NCI-H2107 treated with DMSO at 0.1 percent for 48 hours (cell line): Measurements from ENCODE around the gene KNL1.
"Not testable (repeated sequence)": the region's sequence is repeated elsewhere in the genome, so short reads cannot be mapped to it uniquely, and the experiment has no call there.

Experiments used
- DNase-seq: peaks from one replicate; lab custom pipeline; 2025; ENCODE audit not compliant: unreplicated experiment; lab: John Stamatoyannopoulos, UW

The KNL1 gene

GRCh38 chr15:40578892-40579291, 15.2 kb upstream of the KNL1 start:
- no peak for DNase-seq

DNA sequence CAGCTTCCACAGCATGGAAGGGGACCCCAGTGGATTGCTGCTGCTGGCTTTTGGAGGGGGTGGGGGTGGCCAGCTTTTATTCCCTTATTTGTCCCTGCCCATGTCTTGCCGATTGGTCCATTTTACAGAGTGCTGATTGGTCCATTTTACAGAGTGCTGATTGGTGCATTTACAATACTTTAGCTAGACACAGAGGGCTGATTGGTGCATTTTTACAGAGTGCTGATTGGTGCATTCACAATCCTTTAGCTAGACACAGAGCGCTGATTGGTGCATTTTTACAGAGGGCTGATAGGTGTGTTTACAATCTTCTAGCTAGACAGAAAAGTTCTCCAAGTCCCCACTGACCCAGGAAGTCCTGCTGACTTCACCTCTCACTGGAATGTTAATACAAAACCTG, 12.3 kb upstream of the KNL1 start:
- not testable (repeated sequence) for DNase-seq

DNA sequence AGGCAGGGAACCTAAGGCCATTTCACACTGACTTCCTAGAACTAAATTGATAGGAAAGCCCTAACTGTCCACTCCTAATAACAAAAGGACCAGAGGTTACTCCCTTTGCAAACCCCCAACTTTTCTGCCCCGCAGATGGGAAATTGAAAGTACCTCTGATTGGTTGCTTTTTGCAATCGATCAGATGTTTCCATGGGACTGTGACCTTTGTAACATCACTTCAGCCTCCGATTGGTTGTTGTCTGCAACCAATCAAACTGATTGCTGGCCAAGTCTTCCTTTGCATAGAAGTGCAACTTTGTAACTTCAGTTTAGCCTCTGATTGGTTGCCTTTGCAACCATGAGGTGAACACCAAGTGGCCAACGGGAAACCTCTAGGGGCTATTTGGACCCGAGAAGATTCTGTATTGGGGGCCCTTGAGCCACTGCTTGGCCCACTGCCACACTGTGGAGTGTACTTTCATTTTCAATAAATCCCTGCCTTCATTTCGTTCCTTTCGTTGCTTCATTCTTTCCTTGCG, 11.3 kb upstream of the KNL1 start:
- no peak for DNase-seq

DNA sequence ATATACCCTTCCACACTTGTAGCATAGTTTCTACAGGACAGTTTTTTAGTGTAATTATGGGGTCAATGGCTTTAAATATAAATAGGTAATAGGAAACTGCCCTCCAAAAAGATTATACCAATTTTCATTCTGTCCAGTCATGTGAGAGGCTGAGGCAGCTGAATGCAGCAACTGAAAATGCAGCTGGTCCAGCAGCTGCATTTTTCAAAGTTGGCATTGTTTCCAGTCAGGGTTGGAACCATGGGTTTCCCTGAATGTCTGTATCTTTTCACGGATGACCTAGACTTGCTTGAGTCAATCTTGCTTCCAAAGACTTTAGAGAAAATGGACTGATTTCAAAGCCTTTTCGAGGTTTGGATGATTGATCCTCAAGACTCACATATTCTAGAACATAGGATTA, 9.9 kb upstream of the KNL1 start:
- no peak for DNase-seq

DNA sequence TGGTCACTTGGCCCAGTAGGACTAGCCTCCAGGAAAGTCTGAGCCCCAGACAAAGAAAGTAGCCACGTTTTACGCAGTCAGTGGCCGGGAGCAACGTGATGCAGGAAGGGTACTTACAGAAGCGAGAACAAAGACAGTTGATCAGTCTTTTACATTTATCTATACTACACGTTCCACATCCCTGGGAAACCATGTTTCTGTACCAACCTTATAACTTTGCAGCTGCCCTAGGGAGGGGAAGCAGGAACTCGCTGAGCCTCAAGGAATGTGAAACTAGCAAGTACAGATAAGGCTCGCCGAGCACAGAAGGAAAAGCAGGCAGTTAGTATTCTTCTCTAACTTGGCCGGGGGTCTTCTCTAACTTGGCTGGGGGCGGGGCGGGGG, 3.4 kb upstream of the KNL1 start:
- DNase-seq: no peak

GRCh38 chr15:40591389-40591788, 2.7 kb upstream of the KNL1 start:
- no peak for DNase-seq

DNA sequence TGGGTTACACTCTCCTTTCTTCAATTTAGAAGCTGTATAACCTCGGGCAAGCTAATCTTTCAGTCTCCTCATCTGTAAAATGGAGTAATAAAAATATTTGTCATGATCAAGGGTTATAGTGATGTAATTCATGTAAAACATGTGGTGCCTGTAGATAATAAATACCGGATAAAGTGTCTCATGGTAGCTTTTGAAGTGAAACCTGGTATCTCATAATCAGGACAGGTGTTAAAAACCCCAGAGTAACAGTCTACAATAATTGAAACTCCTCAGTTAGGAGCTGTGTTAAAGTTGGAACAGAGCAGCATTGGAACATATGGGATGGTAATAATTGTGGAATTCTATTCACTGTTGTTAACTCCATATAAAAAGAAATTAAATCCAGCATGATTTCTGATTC, 884 bp upstream of the KNL1 start:
- no peak for DNase-seq

DNA sequence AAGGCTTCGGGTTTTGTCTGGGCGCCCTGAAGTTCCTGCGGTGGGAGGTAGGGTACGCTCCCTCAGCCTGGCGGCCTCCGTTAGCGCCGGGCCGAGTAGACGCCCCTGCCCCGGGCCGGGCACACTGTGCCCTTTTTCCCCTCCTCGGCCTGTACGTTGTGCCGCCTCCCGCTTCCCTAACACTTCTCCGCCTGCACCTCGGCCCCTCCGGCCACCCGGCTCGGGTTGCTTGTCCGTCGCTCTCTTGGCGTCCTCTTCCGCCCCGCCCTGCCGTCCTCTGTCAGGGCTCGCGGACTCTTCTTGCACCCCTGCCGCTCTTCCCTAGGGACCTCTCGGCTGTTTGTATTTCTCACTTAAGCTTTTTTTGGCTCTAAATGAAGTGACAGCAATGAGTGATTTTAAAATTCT, 384 bp downstream of the KNL1 start:
- DNase-seq: peak; percentile 34

DNA sequence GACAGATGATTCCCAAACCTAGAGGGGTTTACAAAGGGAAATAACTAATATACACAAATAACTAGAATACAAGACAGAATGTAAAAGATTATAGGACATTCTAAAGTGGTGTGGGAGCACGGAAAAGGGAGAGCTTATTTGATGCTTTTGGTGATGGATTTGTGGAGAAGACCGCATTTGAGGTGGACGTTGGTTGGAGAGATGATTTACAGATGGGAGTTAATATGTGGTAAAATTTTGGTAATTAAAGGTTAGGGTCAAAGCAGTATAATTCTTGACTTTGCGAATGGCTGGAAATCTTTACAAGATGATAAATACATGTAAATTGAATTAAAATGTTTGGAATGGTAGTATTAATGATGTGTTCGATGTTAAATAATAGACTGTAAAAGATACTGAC, 1.2 kb downstream of the KNL1 start:
- DNase-seq: no peak

- no peak for DNase-seq
Measured at GRCh38 chr15:40595773-40596172, 1.7 kb downstream of the KNL1 start.

DNA sequence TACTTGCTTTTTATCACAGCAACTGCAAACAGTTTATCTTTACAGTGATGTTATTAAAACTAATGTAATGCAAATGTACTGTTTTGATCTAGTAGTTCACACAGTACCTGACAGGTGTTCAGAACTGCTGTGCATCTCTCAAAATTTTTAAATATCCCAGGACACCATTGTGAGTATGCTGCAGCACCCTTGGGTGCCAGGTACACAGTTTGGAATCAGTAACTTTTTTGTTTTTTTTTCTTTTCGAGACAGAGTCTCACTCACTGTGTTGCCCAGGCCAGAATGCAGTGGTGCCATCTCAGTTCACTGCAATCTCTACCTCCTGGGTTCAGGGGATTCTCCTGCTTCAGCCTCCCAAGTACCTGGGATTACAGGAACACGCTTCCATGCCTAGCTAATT, 3.0 kb downstream of the KNL1 start:
- DNase-seq: no peak

DNA sequence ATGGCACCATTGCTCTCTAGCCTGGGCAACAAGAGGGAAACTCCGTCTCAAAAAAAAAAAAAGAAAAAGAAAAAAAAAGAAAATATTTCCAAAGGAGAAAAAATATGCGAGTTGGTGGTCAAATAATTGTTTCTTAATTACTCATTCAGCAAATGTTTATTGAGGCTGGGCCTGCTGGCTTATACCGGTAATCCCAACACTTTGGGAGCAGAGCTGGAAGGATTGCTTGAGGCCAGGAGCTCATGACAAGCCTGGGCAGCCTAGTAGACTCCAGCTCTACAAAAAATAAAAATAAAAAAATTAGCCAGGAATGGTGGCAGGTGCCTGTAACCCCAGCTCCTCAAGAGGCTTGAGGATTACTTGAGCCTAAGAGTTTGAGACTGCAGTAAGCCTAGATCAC, 4.1 kb downstream of the KNL1 start:
- no peak for DNase-seq

- no peak for DNase-seq
Measured at GRCh38 chr15:40598672-40599071, 4.6 kb downstream of the KNL1 start.

GRCh38 chr15:40600956-40601355, 6.9 kb downstream of the KNL1 start:
- no peak for DNase-seq

DNA sequence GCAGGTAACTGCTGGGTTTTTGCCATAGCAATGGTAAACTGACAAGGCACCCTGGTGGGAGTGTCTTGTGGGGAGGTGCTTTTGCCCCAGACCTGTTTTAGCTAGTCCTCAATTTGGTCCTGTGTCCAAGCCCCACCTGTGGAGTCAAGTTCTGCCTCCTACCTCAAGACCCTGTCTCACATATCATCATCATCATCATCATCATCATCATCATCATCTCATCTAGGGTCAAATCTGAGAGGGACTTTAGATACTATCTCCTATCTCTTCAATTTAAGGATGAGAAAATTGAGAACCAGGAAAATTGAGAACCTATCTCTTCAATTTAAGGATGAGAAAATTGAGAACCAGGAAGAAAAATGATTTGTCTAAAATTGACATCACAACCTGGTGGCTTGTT, 9.9 kb downstream of the KNL1 start:
- no peak for DNase-seq

DNA sequence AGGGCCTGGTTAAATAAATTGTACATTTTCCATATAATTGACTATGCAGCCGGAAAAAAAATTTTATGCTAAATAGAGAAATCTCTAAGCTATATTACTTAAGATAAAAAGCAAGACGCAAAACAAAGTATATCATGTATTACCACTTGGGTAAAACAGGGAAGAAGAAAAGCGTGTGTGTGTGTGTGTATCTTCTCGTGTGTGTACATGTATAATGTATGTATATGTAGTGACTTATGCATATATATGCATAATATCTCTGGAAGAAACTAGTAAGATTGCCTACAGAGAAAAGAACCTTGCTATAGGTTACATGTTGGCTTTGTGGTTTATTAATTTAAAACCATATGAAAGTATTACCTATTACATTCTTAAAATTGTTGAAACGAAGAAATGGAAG, 19.0 kb downstream of the KNL1 start:
- no peak for DNase-seq

- DNase-seq: no peak
Measured at GRCh38 chr15:40618023-40618422, 24.0 kb downstream of the KNL1 start.

DNA sequence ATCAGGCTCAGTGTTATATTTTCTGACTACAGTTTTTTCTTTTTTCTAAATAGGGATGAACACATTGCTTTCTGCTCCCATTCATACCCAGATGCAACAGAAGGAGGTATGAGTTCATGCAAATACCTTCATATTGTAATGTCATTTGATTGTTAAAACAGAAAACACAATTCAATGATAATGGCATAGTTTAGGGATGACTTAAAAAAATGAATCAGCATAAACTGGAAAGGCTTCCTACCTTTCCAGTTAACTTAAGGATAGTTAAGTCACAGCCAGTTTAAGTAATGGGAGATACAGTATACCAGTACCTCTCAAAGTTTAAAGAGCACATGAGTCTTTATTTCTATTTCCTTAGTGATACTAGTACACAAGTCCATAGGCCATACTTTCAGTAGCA, 24.9 kb downstream of the KNL1 start:
- no peak for DNase-seq

DNA sequence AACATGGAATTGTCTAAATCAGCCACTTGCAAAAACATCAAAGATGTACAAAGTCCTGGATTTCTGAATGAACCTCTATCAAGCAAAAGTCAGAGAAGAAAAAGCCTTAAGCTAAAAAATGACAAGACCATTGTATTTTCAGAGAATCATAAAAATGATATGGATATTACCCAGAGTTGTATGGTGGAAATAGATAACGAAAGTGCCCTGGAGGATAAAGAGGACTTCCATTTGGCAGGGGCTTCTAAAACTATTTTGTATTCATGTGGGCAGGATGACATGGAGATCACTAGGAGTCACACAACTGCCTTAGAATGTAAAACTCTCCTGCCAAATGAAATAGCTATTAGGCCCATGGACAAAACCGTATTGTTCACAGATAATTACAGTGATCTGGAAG, 29.3 kb downstream of the KNL1 start:
- no peak for DNase-seq

- no peak for DNase-seq
Measured at GRCh38 chr15:40630313-40630712, 36.3 kb downstream of the KNL1 start.

DNA sequence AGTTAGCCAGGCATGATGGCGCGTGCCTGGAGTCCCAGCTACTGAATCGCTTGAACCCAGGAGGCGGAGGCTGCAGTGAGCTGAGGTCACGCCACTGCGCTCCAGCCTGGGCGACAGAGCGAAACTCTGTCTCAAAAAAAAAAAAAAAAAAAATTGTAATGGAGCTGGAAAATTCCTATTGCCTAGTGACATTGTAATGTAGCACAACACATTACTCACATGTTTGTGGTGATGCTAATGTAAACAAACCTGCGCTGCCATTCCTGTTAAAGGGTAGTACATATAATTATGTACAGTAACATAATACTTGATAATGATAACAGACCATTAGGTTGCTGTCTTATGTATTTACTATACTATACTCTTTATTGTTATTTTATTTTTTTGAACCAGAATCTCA, 39.1 kb downstream of the KNL1 start:
- DNase-seq: peak; percentile 9

DNA sequence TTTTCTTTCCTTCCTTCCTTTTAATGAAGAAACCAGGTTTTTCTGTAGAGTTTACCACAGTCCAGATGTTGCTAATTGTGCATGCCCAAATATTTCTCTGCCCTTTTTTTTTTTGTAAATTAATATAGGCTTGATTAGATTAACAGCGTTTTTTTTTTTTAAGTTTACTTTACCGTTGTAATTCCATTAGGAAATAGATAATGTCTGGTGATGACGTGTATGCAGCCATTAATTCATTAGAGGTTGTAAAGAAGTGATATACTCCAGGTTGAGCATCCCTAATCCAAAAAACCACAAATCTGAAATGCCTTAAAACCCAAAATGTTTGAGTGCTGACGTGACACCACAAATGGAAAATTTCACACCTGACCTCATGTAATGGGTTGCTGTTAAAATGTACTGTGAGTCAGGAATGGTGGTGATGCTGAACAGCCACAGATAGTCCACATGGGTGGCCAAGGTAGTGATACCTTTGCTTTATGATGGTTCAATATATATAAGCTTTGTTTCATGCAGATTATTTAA, 43.2 kb downstream of the KNL1 start:
- no peak for DNase-seq

GRCh38 chr15:40639677-40640076, 45.6 kb downstream of the KNL1 start:
- no peak for DNase-seq

DNA sequence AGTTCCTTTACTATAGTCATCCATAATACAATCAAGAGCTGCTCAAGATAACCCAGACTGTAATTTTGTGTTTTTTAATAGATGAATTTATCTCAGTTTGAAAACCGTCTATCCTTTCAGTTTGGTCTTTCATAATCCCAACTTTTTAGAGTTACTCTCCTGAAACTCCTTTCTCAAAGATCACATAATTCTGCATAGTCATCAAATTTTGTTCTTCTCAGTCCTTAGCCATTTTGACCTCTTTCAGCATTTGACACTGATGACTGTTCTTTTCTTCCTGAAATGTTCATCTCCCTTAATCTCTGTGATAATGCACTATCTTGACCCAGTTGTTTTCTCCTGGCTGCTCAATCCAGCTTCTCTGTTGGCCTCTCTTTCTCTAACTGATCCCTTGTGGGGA, 53.5 kb downstream of the KNL1 start:
- DNase-seq: no peak
